ENCODE data around the gene ASIC4.

The ASIC4 gene

GRCh38 chr2:219557320-219557719 is 43.0 kb downstream of the ASIC4 start:
- Histone ChIP-seq H3K27me3 (no peaks in the 10 kb centered on the region), H3K36me3 (peaks cover 7% of the 10 kb centered on the region)
- TF ChIP-seq CTCF (IDR thresholded peaks at IDR 0.05; ENCODE audit: low read depth, low read length) = no peak

DNA sequence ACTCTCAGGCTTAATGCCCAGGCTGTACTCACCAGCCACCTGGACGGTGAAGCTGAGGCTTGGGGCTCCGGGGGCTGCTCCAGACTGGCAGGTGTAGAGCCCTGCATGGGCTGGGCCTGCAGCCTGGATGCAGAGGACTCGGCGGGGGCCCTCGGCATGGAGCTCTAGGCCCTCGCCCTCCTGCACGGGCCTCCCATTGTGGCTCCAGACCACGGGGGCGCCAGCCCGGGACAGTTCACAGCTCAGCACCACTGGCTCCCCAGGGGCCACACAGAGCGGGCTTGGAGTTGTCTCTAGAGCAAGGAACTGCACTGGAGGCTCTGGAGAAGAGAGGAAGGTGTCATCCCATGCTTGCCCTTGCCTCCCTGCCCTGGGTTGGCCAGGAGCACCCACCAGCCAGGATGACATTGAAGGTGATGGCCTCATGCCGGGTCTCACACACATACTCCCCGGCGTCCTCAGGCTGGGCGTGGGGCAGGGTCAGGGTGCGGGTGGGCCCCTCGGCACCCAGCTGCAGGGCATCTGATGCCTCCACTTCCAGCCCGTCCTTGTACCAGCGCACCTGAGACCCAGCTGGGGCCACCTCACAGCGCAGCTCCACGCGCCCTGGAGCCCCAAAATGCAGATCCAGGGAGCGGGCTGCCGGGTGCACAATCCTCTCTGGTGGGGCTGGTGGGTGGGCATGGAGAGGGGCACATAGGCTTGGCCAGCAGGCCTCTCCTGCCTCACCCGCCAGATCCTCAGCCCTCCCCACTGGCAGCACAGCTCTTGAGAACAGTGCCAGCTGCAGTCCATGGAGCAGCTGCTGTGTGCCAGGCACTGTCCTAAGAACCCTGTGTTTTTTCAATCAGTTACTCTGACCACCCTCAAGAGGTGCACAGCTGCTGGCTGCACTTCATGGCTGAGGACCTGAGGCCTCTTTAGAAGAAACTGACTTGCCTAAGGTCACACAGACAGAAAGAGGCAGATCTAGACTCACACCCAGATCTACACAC is 43.8 kb downstream of the ASIC4 start:
- no peaks in the 10 kb centered on the region for H3K9me3 ChIP-seq
- peaks cover 12% of the 10 kb centered on the region; the same call in 1 of the 2 replicates for H3K4me1 ChIP-seq
- H3K27me3 ChIP-seq = no peaks in the 10 kb centered on the region
- no peak for TF ChIP-seq CTCF (IDR thresholded peaks at IDR 0.05; ENCODE audit: low read depth, low read length)
- no peak overlapping the region for H3K4me3 ChIP-seq (ENCODE audit: low read depth, low read length)
- DNase-seq = no peak
- H3K36me3 ChIP-seq = peaks cover 15% of the 10 kb centered on the region

More at GRCh38 chr2:219557320-219557719, 43.0 kb downstream of the ASIC4 start:
- Histone ChIP-seq H3K9me3 (no peaks in the 10 kb centered on the region), H3K4me3 (ENCODE audit: low read depth, low read length) (no peak overlapping the region), H3K4me1 (peaks cover 15% of the 10 kb centered on the region; the same call in 1 of the 2 replicates)
- DNase-seq = no peak

- no peak for DNase-seq
- no peak for TF ChIP-seq CTCF (IDR thresholded peaks at IDR 0.05; ENCODE audit: low read depth, low read length)
- Histone ChIP-seq H3K4me1 (peaks cover 10% of the 10 kb centered on the region; the same call in 1 of the 2 replicates), H3K9me3 (no peaks in the 10 kb centered on the region), H3K36me3 (peaks cover 23% of the 10 kb centered on the region), H3K4me3 (ENCODE audit: low read depth, low read length) (no peak overlapping the region), H3K27me3 (no peaks in the 10 kb centered on the region)
Observed at GRCh38 chr2:219559156-219559915, 45.1 kb downstream of the ASIC4 start.

DNA sequence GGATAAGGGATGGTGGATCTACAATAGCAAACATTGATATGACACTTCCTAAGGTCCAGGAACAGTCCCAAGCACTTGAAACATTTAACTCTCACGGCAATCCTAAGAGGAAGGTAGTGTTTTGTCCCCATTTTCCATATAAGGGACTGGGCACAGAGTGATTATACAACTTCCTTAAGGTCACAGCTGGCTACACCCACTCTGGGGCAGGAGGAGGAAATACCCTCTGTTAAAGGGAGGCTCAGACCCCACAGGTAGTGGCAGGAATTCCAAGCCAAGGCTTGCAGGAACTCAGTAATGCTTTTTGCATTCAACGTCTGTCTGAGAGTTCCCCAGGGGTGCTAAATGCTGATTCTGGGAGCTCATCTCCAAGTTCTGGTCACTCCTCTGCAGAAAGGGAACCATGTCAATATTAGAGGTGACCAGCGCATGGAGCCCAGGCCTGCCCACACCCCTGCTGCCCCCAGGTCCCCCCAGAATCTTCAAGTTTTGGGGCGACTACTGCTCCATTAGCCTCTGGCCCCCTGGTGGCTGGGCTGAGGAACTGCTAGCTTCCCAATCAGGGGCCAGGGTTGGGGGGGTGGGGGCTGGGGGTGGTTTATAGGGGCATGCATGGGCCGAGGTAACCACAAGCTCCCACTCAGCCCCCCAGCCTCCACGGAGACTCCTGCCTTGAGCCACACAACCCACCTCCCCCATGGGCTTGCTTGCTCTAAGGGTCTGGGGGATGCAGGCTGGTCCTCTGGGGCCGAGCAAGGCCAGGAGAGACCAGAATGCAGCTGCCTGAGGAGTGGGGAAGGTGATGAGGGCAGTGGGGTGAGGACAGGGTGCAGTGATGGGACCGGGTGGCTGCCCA is 46.0 kb downstream of the ASIC4 start:
- H3K27me3 ChIP-seq = no peaks in the 10 kb centered on the region
- no peaks in the 10 kb centered on the region for H3K9me3 ChIP-seq
- H3K4me1 ChIP-seq = peaks cover 10% of the 10 kb centered on the region; the same call in 1 of the 2 replicates
- DNase-seq = no peak
- peaks cover 30% of the 10 kb centered on the region for H3K36me3 ChIP-seq
- H3K4me3 ChIP-seq (ENCODE audit: low read depth, low read length) = no peak overlapping the region
- peak; percentile 60 for TF ChIP-seq CTCF (IDR thresholded peaks at IDR 0.05; ENCODE audit: low read depth, low read length)

DNA sequence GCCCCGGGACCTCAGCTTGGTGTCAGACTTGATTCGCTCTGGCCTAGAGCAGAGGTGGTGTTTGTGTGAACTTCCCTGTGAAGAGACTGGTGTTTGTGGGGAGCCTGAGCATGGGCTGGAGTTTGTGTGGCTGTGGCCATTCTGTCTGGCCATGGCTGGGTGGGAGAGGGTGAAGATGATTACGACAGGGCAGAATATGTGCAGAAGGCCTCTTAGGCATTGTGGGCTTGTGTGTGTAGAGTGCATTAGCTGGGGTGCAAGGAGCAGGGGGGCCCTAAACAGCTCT is 46.6 kb downstream of the ASIC4 start:
- no peaks in the 10 kb centered on the region for H3K27me3 ChIP-seq
- peaks cover 10% of the 10 kb centered on the region; the same call in 1 of the 2 replicates for H3K4me1 ChIP-seq
- no peaks in the 10 kb centered on the region for H3K9me3 ChIP-seq
- no peak; the same call in 1 of the 2 replicates for TF ChIP-seq CTCF (IDR thresholded peaks at IDR 0.05; ENCODE audit: low read depth, low read length)
- DNase-seq = no peak
- H3K36me3 ChIP-seq = peaks cover 32% of the 10 kb centered on the region
- H3K4me3 ChIP-seq (ENCODE audit: low read depth, low read length) = no peak overlapping the region
